ENCODE data around the gene IQCF6. TPM values are rescaled to one million over a fixed set of nuclear protein-coding genes. Genes with fewer than 3 reads are reported as not detected.
"Not testable (repeated sequence)": the region's sequence is repeated elsewhere in the genome, so short reads cannot be mapped to it uniquely, and the experiment has no call there.

IQCF6 gene
- total RNA-seq = not detected
- long read RNA-seq = 0 reads

- ATAC-seq = no peak
- intact Hi-C loops (cut with DNase I, micrococcal nuclease) = no loop called here
- no peak for DNase-seq
Observed at GRCh38 chr3:51779137-51779536, at the start of gene IQCF6. IQCF6 (minus strand) TSS chr3:51779237; CDS start chr3:51779224, 13 bp downstream.

DNA sequence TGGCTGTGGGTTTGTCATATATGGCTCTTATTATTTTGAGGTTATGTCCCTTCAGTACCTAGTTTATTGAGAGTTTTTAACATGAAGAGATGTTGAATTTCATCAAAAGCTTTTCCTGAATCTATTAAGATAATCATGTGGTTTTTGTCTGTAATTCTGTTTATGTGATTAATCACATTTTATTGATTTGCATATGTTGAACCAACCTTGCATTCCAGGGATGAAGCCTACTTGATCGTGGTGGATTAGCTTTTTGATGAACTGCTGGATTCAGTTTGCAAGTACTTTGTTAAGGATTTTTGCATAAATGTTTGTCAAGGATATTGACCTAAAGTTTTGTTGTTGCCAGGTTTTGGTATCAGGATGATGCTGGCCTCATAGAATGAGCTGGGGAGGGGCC lies 49.3 kb upstream of the IQCF6 start:
- intact Hi-C loops (cut with DNase I, micrococcal nuclease) = no loop called here
- ATAC-seq (no peak), DNase-seq (no peak)

DNA sequence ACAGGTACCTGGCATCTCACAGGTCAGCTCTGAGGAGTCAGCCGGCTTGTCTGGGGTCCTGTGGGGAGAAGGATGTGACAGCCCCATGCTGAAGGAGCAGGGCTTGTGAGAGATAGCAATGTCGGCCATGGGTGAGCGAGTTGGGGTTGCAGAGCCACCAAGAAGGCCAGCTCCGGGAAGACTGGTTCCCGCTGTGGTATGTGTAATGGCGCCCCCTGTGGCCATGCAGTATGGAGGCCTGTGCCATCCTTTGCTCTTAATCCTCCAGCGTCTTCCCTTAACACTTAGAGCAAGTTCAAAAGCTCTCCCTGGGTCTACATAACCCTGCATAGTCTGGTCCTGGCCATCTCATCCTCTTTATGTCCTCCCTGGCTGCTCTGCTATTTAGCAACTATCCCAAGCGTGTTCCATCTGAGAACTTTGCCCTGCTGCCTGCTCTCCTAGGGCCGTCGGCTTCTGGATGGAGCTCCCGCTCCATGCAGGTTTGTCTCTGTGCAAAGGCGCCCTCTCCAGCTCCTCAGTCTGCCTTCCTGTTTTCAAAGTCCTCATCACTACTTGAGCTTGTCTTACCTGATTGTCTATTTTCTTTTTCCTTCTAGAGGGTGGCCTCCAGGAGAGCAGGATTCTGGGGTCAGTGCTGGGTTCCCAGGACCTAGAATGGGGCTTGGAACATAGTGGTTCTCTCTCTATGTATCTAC lies 40.8 kb upstream of the IQCF6 start:
- ATAC-seq (no peak), DNase-seq (peak in 1 of 2 donors; percentile 6)
- intact Hi-C loops (cut with DNase I, micrococcal nuclease) = no loop called here

GRCh38 chr3:51819151-51819550 lies 40.1 kb upstream of the IQCF6 start:
- DNase-seq (no peak), ATAC-seq (no peak)
- intact Hi-C loops (cut with DNase I, micrococcal nuclease) = no loop called here

DNA sequence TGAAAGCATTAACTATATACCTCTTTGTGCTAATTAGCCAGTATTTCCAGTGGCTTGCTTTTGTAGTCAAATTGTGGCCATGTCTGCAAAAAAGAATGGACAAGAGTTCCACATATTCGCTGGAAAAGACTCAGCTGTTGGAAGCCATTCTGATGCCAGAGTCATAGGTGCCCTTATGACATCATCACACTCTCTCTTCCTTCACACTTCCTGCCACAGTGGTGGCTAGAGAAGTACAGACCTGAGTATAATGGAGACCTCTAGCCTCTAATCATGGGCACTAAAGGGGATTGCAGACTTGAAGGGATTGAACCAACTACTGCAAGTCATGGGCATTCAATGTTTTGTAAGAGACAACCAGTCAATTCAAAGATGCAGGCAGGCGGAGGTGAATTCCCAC lies 38.3 kb upstream of the IQCF6 start:
- intact Hi-C loops (cut with DNase I, micrococcal nuclease) = no loop called here
- ATAC-seq = no peak
- no peak for DNase-seq

GRCh38 chr3:51816723-51817122 lies 37.7 kb upstream of the IQCF6 start:
- no peak for ATAC-seq
- no peak for DNase-seq
- intact Hi-C loops (cut with DNase I, micrococcal nuclease) = no loop called here

GRCh38 chr3:51815614-51816013 lies 36.6 kb upstream of the IQCF6 start:
- no peak for ATAC-seq
- intact Hi-C loops (cut with DNase I, micrococcal nuclease) = no loop called here
- no peak for DNase-seq

- intact Hi-C loops (cut with DNase I, micrococcal nuclease) = no loop called here
- DNase-seq = no peak
- no peak for ATAC-seq
Observed at GRCh38 chr3:51814034-51814433, 35.0 kb upstream of the IQCF6 start.

DNA sequence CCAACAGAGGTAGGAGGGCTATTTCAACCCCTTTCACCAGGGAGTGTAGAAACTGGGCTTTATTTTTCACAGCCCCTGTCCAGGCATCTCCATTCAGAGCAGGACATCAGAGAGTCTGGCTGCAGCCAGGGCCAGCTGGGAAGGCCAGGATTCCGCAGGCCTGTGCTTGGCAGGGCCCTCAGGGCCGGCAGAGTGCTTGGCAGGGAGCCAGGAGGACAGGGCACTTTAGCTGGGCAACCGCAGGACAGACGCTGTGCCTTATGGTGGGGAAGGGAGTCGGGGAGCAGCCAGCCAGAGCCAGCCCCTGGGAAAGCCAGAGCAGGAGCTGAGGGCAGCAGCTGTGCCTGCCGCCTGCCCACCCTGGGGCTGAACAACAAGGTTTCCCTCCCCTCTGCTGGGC lies 34.5 kb upstream of the IQCF6 start:
- intact Hi-C loops (cut with DNase I, micrococcal nuclease) = no loop called here
- ATAC-seq (no peak), DNase-seq (no peak)

DNA sequence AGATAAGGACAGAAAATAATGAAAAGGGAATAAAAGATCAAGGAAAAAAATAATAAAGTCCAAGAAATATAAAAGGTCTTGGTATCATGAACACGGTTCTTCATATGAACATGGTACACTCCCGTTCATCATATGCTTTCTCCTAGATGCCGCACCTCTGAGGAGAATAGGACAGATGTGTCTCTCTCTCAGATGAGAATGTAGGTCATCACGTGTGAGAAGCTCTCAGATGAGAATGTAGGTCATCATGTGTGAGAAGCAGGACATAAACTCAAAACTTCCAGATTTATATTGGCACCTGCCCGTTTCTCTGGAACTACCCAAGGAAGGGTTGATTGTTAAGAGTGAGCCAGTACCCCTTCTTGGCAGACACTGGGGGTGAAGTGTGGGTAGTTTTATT lies 29.9 kb upstream of the IQCF6 start:
- no peak for ATAC-seq

GRCh38 chr3:51802106-51802703 lies 23.2 kb upstream of the IQCF6 start:
- intact Hi-C loops (cut with DNase I, micrococcal nuclease) = no loop called here
- ATAC-seq (no peak), DNase-seq (no peak)

More for the DNA sequence above, 29.9 kb upstream of the IQCF6 start:
- intact Hi-C loops (cut with DNase I, micrococcal nuclease) = no loop called here
- no peak for DNase-seq

DNA sequence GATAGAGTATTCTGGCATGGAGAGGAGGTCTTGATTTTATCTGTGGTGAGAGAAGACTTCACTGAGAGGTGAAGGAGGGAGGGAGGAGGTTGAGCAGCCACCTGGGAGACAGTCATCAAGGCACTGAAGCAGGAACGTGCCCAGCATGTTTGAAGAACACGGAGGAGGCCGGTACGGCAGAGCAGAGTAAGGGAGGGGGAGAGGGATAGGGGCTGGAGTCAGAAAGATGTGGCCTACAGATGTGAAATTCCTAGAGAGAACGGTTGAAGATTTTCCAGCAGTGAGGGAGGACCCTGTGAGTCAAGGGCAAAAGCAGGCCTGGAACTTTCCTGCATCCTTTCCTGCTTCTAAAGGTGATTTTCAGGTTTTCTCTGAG lies 21.7 kb upstream of the IQCF6 start:
- DNase-seq = no peak
- ATAC-seq = no peak
- intact Hi-C loops (cut with DNase I, micrococcal nuclease) = no loop called here

GRCh38 chr3:51799879-51800749 lies 21.1 kb upstream of the IQCF6 start:
- DNase-seq = no peak
- intact Hi-C loops (cut with DNase I, micrococcal nuclease) = loop anchor here in 1 of 2 donors (10.0 kb wide), 1 partner anchor 295 kb away; the partner anchor contains the start of gene DCAF1
- ATAC-seq = peak; percentile 50

GRCh38 chr3:51798411-51798963 lies 19.4 kb upstream of the IQCF6 start:
- intact Hi-C loops (cut with DNase I, micrococcal nuclease) = loop anchor here in 1 of 2 donors (10.0 kb wide), 1 partner anchor 294 kb away; the partner anchor contains the start of gene DCAF1
- ATAC-seq (no peak), DNase-seq (no peak)

DNA sequence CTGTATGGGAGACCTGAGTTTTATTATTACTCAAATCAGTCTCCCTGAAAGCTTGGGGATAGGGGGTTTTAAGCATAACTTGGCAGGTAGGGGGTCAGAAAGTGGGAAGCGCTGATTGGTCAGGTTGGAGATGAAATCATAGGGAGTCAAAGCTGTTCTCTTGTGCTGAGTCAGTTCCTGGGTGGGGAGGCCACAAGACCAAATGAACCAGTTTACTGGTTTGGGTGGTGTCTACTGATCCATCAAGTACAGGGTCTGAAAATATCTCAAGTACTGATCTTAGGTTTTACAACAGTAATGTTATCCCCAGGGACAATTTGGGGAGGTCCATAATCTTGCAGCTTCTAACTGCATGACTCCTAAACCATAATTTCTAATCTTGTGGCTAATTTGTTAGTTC lies 17.8 kb upstream of the IQCF6 start:
- intact Hi-C loops (cut with DNase I, micrococcal nuclease) = loop anchor here in 1 of 2 donors (10.0 kb wide), 1 partner anchor 292 kb away; the partner anchor contains the start of gene DCAF1
- DNase-seq (no peak), ATAC-seq (no peak)

- intact Hi-C loops (cut with DNase I, micrococcal nuclease) = loop anchor here in 1 of 2 donors (10.0 kb wide), 1 partner anchor 289 kb away; the partner anchor contains the start of gene DCAF1
Observed at GRCh38 chr3:51794206-51794605, 15.2 kb upstream of the IQCF6 start.

GRCh38 chr3:51792206-51792605 lies 13.2 kb upstream of the IQCF6 start:
- ATAC-seq (no peak), DNase-seq (no peak)
- intact Hi-C loops (cut with DNase I, micrococcal nuclease) = loop anchor here in 1 of 2 donors (10.0 kb wide), 1 partner anchor 287 kb away; the partner anchor contains the start of gene DCAF1

More at GRCh38 chr3:51794206-51794605, 15.2 kb upstream of the IQCF6 start:
- ATAC-seq (no peak), DNase-seq (no peak)

GRCh38 chr3:51789437-51789836 lies 10.4 kb upstream of the IQCF6 start:
- intact Hi-C loops (cut with DNase I, micrococcal nuclease) = no loop called here
- no peak for ATAC-seq
- DNase-seq = no peak

DNA sequence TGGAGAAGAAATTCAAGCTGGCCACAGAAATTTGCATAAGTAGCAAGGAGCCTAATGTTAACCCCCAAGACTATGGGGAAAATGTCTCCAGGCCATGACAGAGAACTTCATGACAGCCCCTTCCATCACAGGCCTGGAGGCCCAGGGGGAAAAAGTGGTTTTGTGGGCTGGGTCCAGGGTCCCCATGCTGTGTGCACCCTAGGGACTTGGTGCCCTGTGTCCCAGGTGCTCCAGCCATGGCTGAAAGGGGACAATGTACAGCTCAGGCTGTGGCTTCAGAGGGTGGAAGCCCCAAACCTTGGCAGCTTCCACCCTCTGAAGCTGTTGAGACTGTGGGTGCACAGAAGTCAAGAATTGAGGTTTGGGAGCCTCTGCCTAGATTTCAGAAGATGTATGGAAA lies 8.5 kb upstream of the IQCF6 start:
- ATAC-seq; DNase-seq; intact Hi-C loops (cut with DNase I, micrococcal nuclease): not testable (repeated sequence)

Measured in left colon (tissue), 2 donors.